ENCODE results near the gene BRME1. TPM values are rescaled to one million over a fixed set of nuclear protein-coding genes. Genes with fewer than 3 reads are reported as not detected.

Gene BRME1
- total and polyA plus RNA-seq, 2 donors from 2014 or later = 1.5 to 1.8 TPM

GRCh38 chr19:13937479-13938300 lies 31.8 kb upstream of the BRME1 start:
- no peaks in the 10 kb centered on the region for H3K4me1 ChIP-seq (ENCODE audit: control insufficient read depth in 2 of 3, insufficient read depth in 2 of 3, low read depth in 1 of 3, low read length in 3 of 3)
- H3K9me3 ChIP-seq (ENCODE audit: control insufficient read depth in 2 of 3, insufficient read depth in 1 of 3, low read length in 3 of 3) = no peaks in the 10 kb centered on the region
- FAIRE-seq (no peak), DNase-seq (peak; percentile 51 to 82 (median 68))
- H3K4me3 ChIP-seq (ENCODE audit: low read length in 3 of 3) = no peak overlapping the region
- H3K27me3 ChIP-seq (ENCODE audit: control insufficient read depth, insufficient read depth, low read length) = no peaks in the 10 kb centered on the region
- no peak overlapping the region for H3K27ac ChIP-seq (ENCODE audit: low read depth in 2 of 2, low read length in 2 of 2)
- H3K9ac ChIP-seq (ENCODE audit: low read length in 3 of 3) = no peak overlapping the region
- no peak for TF ChIP-seq CTCF (IDR thresholded peaks at IDR 0.05; ENCODE audit: borderline replicate concordance, extremely low read depth, insufficient read depth)
- peaks cover 0 to 2% (median 0%) of the 10 kb centered on the region in 3 donors for H3K36me3 ChIP-seq (ENCODE audit: control insufficient read depth in 2 of 3, insufficient read depth in 3 of 3, low read length in 3 of 3)
- intact Hi-C loops (cut with DNase I) = no loop called here

DNA sequence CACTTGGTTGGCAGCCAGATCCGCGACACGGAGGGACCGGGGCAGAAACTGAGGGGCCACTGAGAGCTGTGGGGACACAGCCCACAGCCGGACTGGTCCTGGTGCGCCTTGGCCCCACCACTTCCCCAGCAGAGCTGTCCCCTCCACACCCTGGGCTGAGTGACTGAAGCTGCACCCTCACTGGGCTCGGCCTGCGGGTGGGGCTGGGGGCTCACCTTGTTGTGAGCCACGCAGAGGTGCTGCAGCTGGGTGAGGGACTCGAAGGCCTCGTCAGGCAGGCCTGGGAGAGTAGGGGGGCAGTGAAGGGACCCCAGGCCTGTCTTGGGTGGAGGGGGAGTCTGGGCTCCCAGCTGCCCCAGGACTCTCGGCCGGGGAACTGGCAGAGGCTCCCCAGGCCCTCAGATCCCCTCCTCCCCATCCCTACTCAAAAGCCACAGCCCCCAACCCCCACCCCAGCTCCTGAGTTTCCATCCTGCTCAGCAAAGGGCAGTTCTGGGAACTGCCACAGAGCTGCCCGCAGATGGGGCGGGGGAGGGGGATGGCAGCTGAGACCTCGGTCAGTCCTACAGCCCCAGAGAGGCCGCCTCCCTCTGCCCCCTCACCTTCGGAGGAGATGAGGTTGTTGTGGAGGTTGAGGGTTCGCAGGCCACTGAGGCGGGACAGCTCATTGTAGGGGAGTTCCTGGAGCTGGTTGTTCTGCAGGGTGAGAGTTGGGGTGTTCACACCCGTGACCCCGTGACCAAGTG lies 30.0 kb upstream of the BRME1 start:
- Histone ChIP-seq H3K4me3 (ENCODE audit: low read length in 3 of 3) (no peak overlapping the region), H3K9me3 (ENCODE audit: control insufficient read depth in 2 of 3, insufficient read depth in 1 of 3, low read length in 3 of 3) (no peaks in the 10 kb centered on the region), H3K27ac (ENCODE audit: low read depth in 2 of 2, low read length in 2 of 2) (no peak overlapping the region), H3K4me1 (ENCODE audit: control insufficient read depth in 2 of 3, insufficient read depth in 2 of 3, low read depth in 1 of 3, low read length in 3 of 3) (no peaks in the 10 kb centered on the region), H3K9ac (ENCODE audit: low read length in 3 of 3) (no peak overlapping the region), H3K36me3 (ENCODE audit: control insufficient read depth in 2 of 3, insufficient read depth in 3 of 3, low read length in 3 of 3) (peaks cover 0 to 2% (median 0%) of the 10 kb centered on the region in 3 donors), H3K27me3 (ENCODE audit: control insufficient read depth, insufficient read depth, low read length) (no peaks in the 10 kb centered on the region)
- FAIRE-seq = no peak
- intact Hi-C loops (cut with DNase I) = no loop called here
- peak in 3 of 5 donors; percentile 38 to 66 (median 59) for DNase-seq
- no peak for TF ChIP-seq CTCF (IDR thresholded peaks at IDR 0.05; ENCODE audit: borderline replicate concordance, extremely low read depth, insufficient read depth)

DNA sequence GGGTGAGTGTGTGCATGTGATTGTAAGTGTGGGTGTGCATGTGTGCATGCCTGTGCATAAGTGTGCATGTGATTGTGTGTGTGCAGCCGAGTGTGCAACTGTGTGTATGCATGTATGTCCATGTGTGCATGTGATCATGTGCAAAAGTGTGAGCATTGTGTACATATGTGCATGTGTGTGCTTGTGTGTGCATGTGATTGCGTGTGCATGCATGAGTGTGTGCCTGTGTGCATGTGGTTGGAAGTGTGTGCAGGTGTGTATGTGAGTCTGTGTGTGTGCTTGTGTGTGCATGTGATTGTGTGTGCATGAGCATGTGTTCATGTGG lies 28.8 kb upstream of the BRME1 start:
- DNase-seq = peak in 1 of 5 donors; percentile 24
- peaks cover 0 to 2% (median 0%) of the 10 kb centered on the region in 3 donors for H3K36me3 ChIP-seq (ENCODE audit: control insufficient read depth in 2 of 3, insufficient read depth in 3 of 3, low read length in 3 of 3)
- no peak for FAIRE-seq
- H3K4me3 ChIP-seq (ENCODE audit: low read length in 3 of 3) = no peak overlapping the region
- no peak for TF ChIP-seq CTCF (IDR thresholded peaks at IDR 0.05; ENCODE audit: borderline replicate concordance, extremely low read depth, insufficient read depth)
- no peak overlapping the region for H3K27ac ChIP-seq (ENCODE audit: low read depth in 2 of 2, low read length in 2 of 2)
- intact Hi-C loops (cut with DNase I) = no loop called here
- H3K27me3 ChIP-seq (ENCODE audit: control insufficient read depth, insufficient read depth, low read length) = no peaks in the 10 kb centered on the region
- H3K9ac ChIP-seq (ENCODE audit: low read length in 3 of 3) = no peak overlapping the region
- no peaks in the 10 kb centered on the region for H3K9me3 ChIP-seq (ENCODE audit: control insufficient read depth in 2 of 3, insufficient read depth in 1 of 3, low read length in 3 of 3)
- H3K4me1 ChIP-seq (ENCODE audit: control insufficient read depth in 2 of 3, insufficient read depth in 2 of 3, low read depth in 1 of 3, low read length in 3 of 3) = no peaks in the 10 kb centered on the region
